Breast epithelium (tissue), 3 donors: ENCODE data around the gene ST14.

Experiments
- POLR2A ChIP-seq: fragments of 450-650 bp; IDR thresholded peaks from one replicate; pipeline ENCODE4 v1.6.1; 2016; ENCODE audit warnings: antibody characterized with exemption, mild to moderate bottlenecking, moderate library complexity
- POLR2AphosphoS5 ChIP-seq, 3 donors: sonication (generic); formaldehyde crosslinking; IDR thresholded peaks; one replicate each; pipeline ENCODE4 v1.6.1; 2017; ENCODE audit warnings: antibody characterized with exemption in 3 of 3

GRCh38 chr11:130223291-130223971 is 63.8 kb downstream of the ST14 start:
- TF ChIP-seq POLR2AphosphoS5 (IDR thresholded peaks at IDR 0.05), result no peak
- no peak for TF ChIP-seq POLR2A
